Activated T-cell treated with anti-CD3 and anti-CD28 coated beads, Interleukin-2, amount 50 U/mL, for 4 hours (primary cell): ENCODE data around the gene C10orf67. TPM values are rescaled to one million over a fixed set of nuclear protein-coding genes. Genes with fewer than 3 reads are reported as not detected.
"Not testable (repeated sequence)": the region's sequence is repeated elsewhere in the genome, so short reads cannot be mapped to it uniquely, and the experiment has no call there.

Source experiments
- ATAC-seq, 2 donors: fragments of 200-7000 bp; cut with Tn5 transposase; one replicate each; pipeline ENCODE4 v1.10.0; 2021
- DNase-seq: peaks from one replicate; pipeline ENCODE4 v3.0.0-alpha.2; 2020
- H3K27me3 Mint-ChIP-seq: one replicate; pipeline ENCODE4 v1.8.0; 2021; ENCODE audit warnings: low read depth, mixed read lengths
- H3K36me3 Mint-ChIP-seq: one replicate; pipeline ENCODE4 v1.8.0; 2022; ENCODE audit warnings: mixed read lengths; ENCODE audit not compliant: insufficient read depth
- H3K4me1 Mint-ChIP-seq: one replicate; pipeline ENCODE4 v1.8.0; 2021; ENCODE audit warnings: low read depth, mixed read lengths
- H3K4me3 Mint-ChIP-seq: one replicate; pipeline ENCODE4 v1.8.0; 2021; ENCODE audit warnings: mild to moderate bottlenecking, moderate library complexity, mixed read lengths
- H3K9me3 Mint-ChIP-seq: one replicate; pipeline ENCODE4 v1.8.0; 2021; ENCODE audit warnings: mixed read lengths
- total RNA-seq, 3 donors: library from RNA; stranded (reverse); gene quantifications; one replicate each; pipeline ENCODE4 v1.2.1, GENCODE V29; 2021

The C10orf67 gene
- total RNA-seq, 3 donors from 2014 or later, result 0.42 to 1.1 (median 0.73) TPM

DNA sequence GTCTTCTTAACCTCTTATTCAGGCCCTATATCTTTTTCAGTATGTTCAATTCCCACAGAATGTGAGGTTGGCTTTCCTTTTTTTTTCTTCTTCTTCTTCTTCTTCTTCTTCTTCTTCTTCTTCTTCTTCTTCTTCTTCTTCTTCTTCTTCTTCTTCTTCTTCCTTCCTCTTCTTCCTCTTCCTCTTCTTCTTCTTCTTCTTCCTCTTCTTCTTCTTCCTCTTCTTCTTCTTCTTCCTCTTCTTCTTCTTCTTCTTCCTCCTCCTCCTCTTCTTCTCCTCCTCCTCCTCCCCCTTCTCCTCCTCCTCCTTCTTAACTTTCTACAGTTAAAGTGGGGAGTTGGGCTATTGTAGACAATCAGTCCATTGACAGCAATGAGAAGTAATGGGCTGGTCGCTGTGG is 6.1 kb upstream of the C10orf67 start:
- DNase-seq, H3K4me3 Mint-ChIP-seq, ATAC-seq, H3K27me3 Mint-ChIP-seq, H3K9me3 Mint-ChIP-seq, H3K36me3 Mint-ChIP-seq, H3K4me1 Mint-ChIP-seq: not testable (repeated sequence)

DNA sequence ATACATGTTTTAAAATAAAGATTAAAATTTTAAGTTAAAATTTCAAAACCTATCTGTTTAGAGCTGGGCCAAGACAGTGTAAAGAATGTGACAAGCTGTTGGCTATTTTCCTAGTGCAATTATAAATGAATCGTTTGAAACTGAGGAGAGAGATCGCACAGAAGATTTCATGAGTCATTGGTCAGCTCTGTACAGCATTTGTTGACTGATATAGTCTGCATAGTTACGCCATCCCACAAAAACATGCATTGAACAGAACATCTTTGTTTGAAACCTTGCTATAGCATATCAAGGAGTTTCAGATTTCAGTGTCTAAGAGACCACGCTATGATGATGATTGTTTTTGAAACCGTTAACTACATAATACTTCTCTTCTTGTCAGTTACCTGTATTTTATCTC is 1.3 kb upstream of the C10orf67 start:
- DNase-seq (no peak), ATAC-seq (no peak)
- Mint-ChIP-seq H3K36me3 (no peaks in the 10 kb centered on the region), H3K9me3 (no peaks in the 10 kb centered on the region), H3K4me3 (no peak overlapping the region), H3K4me1 (peaks cover 35% of the 10 kb centered on the region), H3K27me3 (no peaks in the 10 kb centered on the region)

DNA sequence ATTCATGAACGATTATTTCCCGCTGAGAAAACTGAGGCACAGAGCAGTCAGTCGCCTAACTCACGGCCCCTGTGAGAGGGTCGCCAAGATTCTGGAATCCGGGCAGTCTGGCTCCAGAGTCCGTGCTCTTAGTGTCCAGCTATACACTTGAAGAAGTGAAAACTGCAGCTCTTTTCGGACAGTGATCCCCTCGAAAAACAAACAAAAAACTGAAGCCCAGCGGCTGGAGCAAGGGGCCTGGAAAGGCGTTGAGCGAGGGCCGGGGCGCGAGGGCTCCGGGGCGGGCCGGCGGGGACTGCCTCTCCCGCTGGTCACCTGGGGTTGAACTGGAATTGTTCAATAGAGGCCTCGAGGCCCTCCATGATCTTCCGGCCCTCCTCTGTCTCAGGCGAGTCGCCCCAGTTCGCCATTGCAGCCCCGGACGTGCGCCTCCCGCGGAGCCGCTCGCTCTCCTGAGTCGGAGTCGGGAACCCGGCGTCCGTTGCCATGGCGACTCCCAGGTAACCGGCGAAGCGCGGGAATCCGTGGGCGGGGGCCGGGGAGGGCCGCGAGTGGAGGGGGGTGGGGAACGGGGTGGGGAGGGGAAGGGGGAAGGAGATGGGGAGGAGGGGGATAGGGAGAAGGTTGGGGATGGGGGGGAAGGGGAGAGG is 881 bp downstream of the C10orf67 start:
- H3K36me3 Mint-ChIP-seq, result no peaks in the 10 kb centered on the region
- no peaks in the 10 kb centered on the region for H3K9me3 Mint-ChIP-seq
- ATAC-seq, result peak; percentile 27 to 28
- peaks cover 50% of the 10 kb centered on the region for H3K4me1 Mint-ChIP-seq
- H3K4me3 Mint-ChIP-seq, result peak overlapping the region; percentile 87
- peak; percentile 64 for DNase-seq
- no peaks in the 10 kb centered on the region for H3K27me3 Mint-ChIP-seq

DNA sequence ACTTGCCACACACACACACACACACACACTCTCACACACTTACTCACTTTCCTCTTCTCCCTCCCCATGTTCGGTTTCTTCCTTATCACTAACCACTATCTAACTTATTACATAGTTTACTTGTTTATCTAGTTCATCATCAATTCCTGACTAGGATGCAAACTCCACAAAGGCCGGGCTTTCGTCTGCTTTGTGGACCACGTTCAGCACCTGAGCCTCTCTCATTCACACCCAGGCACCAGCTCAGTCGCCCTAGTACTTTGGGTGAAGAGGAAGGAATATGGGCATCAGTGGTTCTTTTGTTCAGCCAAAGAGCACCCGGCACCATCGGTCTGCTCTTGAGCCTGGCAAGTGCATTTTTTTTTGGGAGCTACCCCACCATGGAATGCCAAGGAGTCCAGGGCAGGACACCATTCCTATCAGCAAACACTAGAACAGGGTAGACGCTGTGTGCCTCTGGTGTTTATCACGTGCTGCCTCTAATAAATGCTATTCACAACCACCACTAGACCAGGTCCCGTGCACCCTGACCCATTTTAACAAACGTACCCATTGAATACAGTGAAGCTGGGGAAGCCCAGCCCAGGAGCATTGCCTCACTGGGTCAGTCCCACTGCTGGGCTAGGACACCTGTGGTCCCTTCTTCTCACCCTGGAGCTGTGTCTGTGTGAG is 2.2 kb downstream of the C10orf67 start:
- peak overlapping the region; percentile 67 for H3K4me3 Mint-ChIP-seq
- no peaks in the 10 kb centered on the region for H3K27me3 Mint-ChIP-seq
- no peak for DNase-seq
- ATAC-seq, result no peak
- H3K9me3 Mint-ChIP-seq, result no peaks in the 10 kb centered on the region
- peaks cover 60% of the 10 kb centered on the region for H3K4me1 Mint-ChIP-seq
- H3K36me3 Mint-ChIP-seq, result no peaks in the 10 kb centered on the region

DNA sequence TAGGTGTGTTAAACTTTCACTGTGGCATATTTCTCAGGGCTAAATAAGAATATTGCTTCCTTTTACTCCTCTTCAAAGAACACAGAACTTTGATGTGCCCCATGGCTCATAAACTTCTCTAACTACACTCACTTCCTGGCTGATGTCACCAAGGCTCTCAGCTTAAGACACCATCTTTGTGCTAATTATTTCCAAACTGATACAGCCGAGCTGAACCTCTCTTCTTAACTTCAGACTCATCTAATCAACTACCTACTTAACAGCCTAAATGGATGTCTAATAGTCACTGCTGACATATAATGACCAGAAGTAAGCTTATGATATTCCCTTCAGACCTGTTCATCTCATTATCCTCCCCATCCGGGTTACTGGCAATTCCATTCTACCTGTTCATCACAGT is 3.6 kb downstream of the C10orf67 start:
- H3K4me1 Mint-ChIP-seq, result peaks cover 69% of the 10 kb centered on the region
- H3K9me3 Mint-ChIP-seq, result no peaks in the 10 kb centered on the region
- peak overlapping the region; percentile 11 for H3K4me3 Mint-ChIP-seq
- H3K27me3 Mint-ChIP-seq, result no peaks in the 10 kb centered on the region
- ATAC-seq (peak; percentile 67 to 73), DNase-seq (no peak)
- H3K36me3 Mint-ChIP-seq, result no peaks in the 10 kb centered on the region

DNA sequence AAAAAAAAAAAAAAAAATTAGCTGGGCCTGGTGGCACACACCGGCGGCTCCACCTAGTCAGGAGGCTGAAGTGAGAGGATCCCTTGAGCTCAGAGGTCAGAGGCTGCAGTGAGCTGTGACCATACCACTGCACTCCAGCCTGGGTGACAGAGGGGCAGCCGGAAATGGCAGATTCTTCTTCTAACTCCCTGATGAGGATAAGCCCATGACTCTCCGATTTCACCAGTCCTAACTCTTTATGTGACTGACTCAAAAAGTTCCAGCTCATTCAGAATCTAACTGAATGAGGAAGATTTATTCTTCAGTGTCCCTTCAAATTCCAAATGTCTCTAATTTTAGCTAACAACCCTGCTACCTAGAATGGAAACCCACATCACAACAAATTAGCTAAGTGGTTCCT is 4.2 kb downstream of the C10orf67 start:
- DNase-seq (no peak), ATAC-seq (no peak)
- H3K4me1 Mint-ChIP-seq, result peaks cover 74% of the 10 kb centered on the region
- no peaks in the 10 kb centered on the region for H3K27me3 Mint-ChIP-seq
- no peaks in the 10 kb centered on the region for H3K9me3 Mint-ChIP-seq
- no peaks in the 10 kb centered on the region for H3K36me3 Mint-ChIP-seq
- H3K4me3 Mint-ChIP-seq, result no peak overlapping the region

DNA sequence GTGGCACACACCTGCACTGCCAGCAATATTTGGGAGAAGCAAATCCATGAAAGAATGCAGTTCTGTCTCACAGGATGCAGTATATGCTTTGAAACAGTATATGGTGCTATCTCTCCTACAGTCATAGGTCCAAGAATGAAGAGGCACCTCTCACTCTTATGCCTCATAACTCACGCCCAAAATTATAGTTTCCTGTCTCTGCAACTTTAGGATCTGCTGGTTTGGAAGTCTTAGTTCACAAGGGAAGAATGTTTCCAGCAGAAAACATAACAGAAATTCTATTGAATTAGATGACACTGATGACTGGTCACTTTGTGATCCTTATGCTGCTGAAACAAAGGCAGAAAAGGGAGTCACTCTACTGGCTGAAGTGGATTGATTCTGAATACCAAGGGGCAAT is 5.7 kb downstream of the C10orf67 start:
- H3K4me3 Mint-ChIP-seq, result no peak overlapping the region
- no peaks in the 10 kb centered on the region for H3K27me3 Mint-ChIP-seq
- ATAC-seq (no peak), DNase-seq (no peak)
- H3K36me3 Mint-ChIP-seq, result no peaks in the 10 kb centered on the region
- peaks cover 78% of the 10 kb centered on the region for H3K4me1 Mint-ChIP-seq
- H3K9me3 Mint-ChIP-seq, result no peaks in the 10 kb centered on the region

DNA sequence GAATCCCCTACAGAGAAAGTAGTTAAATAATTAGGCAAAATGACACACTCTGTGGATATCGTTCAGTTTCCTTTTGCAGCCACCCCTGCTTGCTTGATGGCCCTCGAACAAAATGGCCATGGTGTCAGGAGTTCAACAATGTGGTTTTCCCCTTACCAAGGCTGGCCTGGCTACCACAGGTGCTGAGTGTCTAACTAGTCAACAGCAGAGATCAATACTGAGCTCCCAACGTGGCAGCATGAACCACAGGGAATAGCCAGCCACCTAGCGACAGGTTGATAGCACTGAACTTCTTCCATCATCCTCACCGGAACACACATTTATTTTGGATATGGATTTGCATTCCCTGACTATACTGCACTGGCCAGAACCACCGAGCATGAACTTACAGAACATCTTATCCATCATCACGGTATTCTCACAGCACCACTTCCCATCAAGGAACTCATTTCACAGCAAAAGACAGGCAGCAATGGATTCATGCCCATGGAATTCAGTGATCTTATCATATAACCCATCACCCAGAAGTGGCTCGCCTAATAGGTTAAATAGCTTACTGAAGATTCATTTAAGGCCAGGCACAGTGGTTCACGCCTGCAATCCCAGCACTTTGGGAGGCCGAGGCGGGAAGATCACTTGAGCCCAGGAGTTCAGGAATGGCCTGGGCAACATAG is 6.3 kb downstream of the C10orf67 start:
- Mint-ChIP-seq H3K27me3 (no peaks in the 10 kb centered on the region), H3K36me3 (no peaks in the 10 kb centered on the region), H3K4me3 (no peak overlapping the region), H3K4me1 (peaks cover 76% of the 10 kb centered on the region), H3K9me3 (no peaks in the 10 kb centered on the region)
- DNase-seq (no peak), ATAC-seq (no peak)

DNA sequence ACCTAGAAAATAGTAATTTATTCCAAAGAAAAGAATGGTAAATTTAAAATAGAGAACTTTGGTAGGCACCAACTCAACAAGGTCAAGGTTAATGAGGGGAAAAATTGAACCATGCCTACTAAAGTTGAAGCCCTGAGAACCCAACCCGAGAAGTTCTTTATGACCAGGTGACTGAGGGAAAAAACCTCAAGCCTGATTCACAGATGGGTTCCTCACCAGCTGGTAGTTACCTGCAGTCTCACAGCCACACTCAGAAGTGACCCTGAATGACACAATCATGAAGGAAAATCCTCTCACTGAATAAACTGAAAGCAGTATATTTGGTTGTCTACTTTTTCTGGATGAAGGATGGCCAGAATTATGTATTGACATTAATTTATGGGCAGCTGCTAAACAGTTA is 7.0 kb downstream of the C10orf67 start:
- Mint-ChIP-seq H3K9me3 (no peaks in the 10 kb centered on the region), H3K27me3 (no peaks in the 10 kb centered on the region), H3K36me3 (no peaks in the 10 kb centered on the region), H3K4me1 (peaks cover 73% of the 10 kb centered on the region), H3K4me3 (no peak overlapping the region)
- no peak for DNase-seq
- ATAC-seq, result peak in 1 of 2 donors; percentile 20

DNA sequence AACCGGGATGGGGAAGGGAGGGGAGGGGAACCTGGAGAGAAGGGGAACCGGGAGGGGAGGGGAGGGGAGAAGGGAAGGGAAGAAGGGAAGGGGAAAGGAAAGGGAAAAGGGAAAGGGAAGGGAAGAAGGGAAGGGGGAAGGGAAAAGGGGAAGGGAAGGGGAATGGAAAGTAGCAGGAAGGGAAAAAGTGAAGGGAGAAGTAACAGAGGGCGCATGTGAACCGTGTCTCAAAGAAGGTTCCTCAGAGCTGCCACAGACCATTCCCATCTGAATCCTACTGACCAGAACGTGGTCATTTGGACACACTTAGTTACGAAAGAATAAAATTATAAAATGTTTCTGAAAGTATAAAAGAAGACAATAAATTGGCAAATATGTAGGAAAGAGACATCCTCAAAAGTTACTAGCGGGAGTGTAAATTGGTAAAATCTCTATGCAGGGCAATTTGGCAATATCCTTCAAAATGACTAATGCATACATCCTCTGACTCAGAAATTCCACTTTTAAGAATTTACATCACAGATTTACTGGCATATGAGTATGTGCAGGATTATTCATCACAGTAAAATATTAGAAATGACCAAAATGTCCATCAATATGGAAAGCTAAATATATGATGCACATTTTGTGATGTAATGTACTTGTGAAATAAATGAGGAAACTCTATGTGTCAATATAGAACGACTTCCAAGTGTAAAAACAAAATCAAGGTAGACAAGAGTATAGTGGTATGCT is 12.9 kb downstream of the C10orf67 start:
- H3K36me3 Mint-ChIP-seq, result no peaks in the 10 kb centered on the region
- H3K4me3 Mint-ChIP-seq, result no peak overlapping the region
- DNase-seq, result no peak
- H3K27me3 Mint-ChIP-seq, result no peaks in the 10 kb centered on the region
- H3K4me1 Mint-ChIP-seq, result peaks cover 35% of the 10 kb centered on the region
- peak; percentile 18 to 48 for ATAC-seq
- H3K9me3 Mint-ChIP-seq, result no peaks in the 10 kb centered on the region

DNA sequence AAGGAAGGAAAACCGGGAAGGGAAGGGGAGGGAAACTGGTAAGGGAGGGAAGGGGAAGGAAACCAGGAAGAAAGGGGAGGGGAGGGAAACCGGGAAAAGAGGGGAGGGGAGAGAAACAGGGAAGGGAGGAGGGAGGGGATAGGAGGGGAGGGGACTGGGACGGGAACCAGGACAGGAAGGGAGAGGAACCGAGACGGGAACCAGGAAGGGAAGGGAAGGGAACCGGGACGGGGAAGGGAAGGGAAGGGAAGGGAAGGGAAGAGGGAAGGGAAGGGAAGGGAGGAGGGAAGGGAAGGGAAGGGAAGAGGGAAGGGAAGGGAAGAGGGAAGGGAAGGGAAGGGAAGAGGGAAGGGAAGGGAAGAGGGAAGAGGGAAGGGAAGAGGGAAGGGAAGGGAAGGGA is 13.6 kb downstream of the C10orf67 start:
- H3K4me1 Mint-ChIP-seq, result peaks cover 31% of the 10 kb centered on the region
- peaks cover 2% of the 10 kb centered on the region for H3K27me3 Mint-ChIP-seq
- no peaks in the 10 kb centered on the region for H3K9me3 Mint-ChIP-seq
- no peak for DNase-seq
- no peaks in the 10 kb centered on the region for H3K36me3 Mint-ChIP-seq
- ATAC-seq, result no peak
- no peak overlapping the region for H3K4me3 Mint-ChIP-seq

DNA sequence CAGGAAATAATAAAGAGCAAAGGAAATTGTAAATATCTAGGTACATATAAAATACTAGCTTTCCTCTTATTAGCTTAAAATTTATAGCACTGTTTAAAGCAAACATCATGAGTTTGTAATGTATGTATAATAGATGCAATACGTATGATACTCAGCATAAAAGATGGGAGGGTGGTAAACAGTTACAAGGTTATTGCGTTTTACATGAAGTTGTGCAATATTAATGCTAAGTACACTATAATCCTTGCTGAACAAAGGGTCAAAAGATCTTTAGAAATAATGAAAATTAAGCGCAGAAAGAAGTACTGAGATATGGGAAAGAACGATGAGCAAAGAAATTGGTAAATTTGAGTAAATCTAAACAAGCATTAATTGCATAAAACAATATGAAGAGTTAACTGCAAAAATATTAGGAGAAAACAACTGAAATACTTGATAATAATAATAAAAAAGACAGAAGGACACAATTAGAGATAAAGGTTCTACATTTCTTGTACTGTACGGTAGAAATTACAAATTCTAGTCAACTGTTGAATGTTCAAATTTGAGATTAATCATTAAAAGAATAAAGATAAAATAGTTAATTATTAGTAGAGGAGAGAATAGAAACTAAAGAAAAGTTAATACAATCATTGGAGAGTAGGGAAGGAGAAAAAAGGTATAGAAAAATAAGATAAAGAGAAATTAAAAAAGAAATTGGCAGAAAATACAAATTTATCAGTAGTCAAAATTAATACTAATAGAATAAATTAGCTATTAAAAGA is 17.9 kb downstream of the C10orf67 start:
- no peaks in the 10 kb centered on the region for H3K9me3 Mint-ChIP-seq
- peaks cover 9% of the 10 kb centered on the region for H3K4me1 Mint-ChIP-seq
- ATAC-seq, result no peak
- H3K27me3 Mint-ChIP-seq, result peaks cover 8% of the 10 kb centered on the region
- H3K36me3 Mint-ChIP-seq, result no peaks in the 10 kb centered on the region
- no peak for DNase-seq
- H3K4me3 Mint-ChIP-seq, result no peak overlapping the region

DNA sequence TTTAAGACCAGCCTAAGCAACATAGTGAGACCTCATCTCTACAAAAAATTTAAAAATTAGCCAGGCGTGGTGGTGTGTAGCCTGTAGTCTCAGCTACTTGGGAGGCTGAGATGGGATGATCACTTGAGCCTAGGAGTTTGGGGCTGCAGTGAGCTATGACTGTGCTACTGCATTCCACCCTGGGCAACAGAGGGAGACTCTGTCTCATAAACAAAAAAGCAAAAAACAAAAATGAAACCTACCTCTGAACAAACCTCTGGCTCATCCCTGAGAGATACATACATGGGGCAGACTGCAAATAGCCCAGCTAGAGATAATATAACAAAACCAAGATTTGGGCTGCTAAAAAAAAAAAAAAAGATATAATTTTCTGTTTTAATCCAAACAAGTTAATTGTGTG is 19.5 kb downstream of the C10orf67 start:
- no peaks in the 10 kb centered on the region for H3K36me3 Mint-ChIP-seq
- H3K27me3 Mint-ChIP-seq, result peaks cover 8% of the 10 kb centered on the region
- no peaks in the 10 kb centered on the region for H3K9me3 Mint-ChIP-seq
- peaks cover 6% of the 10 kb centered on the region for H3K4me1 Mint-ChIP-seq
- DNase-seq (no peak), ATAC-seq (peak; percentile 58 to 77)
- H3K4me3 Mint-ChIP-seq, result no peak overlapping the region

DNA sequence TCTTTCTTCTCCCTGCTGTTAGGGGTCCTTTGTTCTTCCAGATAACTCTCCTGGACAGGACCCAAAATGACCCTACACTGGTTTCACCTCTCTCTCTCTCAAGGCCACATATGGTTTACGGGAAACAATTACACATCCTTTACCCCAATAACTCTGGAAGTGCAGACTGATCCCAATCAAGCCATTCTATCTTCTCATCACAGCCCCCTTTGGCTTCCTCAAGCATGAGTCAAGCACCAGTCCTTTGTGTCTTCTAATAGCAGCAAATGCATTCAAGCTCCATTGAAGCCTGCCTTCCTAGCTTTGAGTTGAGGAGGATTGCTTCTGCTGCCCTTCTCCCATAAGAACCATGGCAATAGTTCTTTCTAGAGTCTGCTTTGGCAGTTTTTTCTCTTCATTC is 20.2 kb downstream of the C10orf67 start:
- no peak for DNase-seq
- ATAC-seq, result no peak
- Mint-ChIP-seq H3K27me3 (peaks cover 8% of the 10 kb centered on the region), H3K4me1 (peaks cover 6% of the 10 kb centered on the region), H3K36me3 (no peaks in the 10 kb centered on the region), H3K4me3 (no peak overlapping the region), H3K9me3 (no peaks in the 10 kb centered on the region)
